ENCODE data around the gene CDK16.

The CDK16 gene

GRCh38 chrX:47191806-47192401 lies 26.6 kb upstream of the CDK16 start:
- Histone ChIP-seq H3K4me3 (replicated peaks; ENCODE audit: low read depth, low read length) (peak overlapping the region; percentile 75), H3K36me3 (ENCODE audit: control insufficient read depth, insufficient read depth, low read length) (peaks cover 2% of the 10 kb centered on the region; the same call in 1 of the 2 replicates), H3K27me3 (replicated peaks; ENCODE audit: control insufficient read depth, insufficient read depth, low read length) (no peaks in the 10 kb centered on the region)
- no peak for DNase-seq (ENCODE audit: extremely low read depth, insufficient read length)
- TF ChIP-seq CTCF (IDR thresholded peaks at IDR 0.05; ENCODE audit: insufficient read depth, low read length, poor library complexity, severe bottlenecking), result no peak

- TF ChIP-seq CTCF (IDR thresholded peaks at IDR 0.05; ENCODE audit: insufficient read depth, low read length, poor library complexity, severe bottlenecking), result peak; percentile 66
- peak within 1 kb of the TSS; percentile 78 for H3K4me3 ChIP-seq (replicated peaks; ENCODE audit: low read depth, low read length)
- no peaks in the 10 kb centered on the region for H3K27me3 ChIP-seq (replicated peaks; ENCODE audit: control insufficient read depth, insufficient read depth, low read length)
- peak; percentile 92 for DNase-seq (ENCODE audit: extremely low read depth, insufficient read length)
- H3K36me3 ChIP-seq (ENCODE audit: control insufficient read depth, insufficient read depth, low read length), result peaks cover 7% of the 10 kb centered on the region
Observed at GRCh38 chrX:47193475-47194193, 24.8 kb upstream of the CDK16 start, which contains the start of gene UBA1. UBA1 (plus strand) TSS chrX:47193829; CDS start chrX:47198803, 4,974 bp downstream.

- TF ChIP-seq CTCF (IDR thresholded peaks at IDR 0.05; ENCODE audit: insufficient read depth, low read length, poor library complexity, severe bottlenecking), result no peak
- DNase-seq (ENCODE audit: extremely low read depth, insufficient read length), result no peak
- H3K4me3 ChIP-seq (replicated peaks; ENCODE audit: low read depth, low read length), result peak overlapping the region; percentile 78
- H3K36me3 ChIP-seq (ENCODE audit: control insufficient read depth, insufficient read depth, low read length), result peaks cover 11% of the 10 kb centered on the region
- H3K27me3 ChIP-seq (replicated peaks; ENCODE audit: control insufficient read depth, insufficient read depth, low read length), result no peaks in the 10 kb centered on the region
Observed at GRCh38 chrX:47194194-47194787, 24.2 kb upstream of the CDK16 start.

GRCh38 chrX:47196098-47196497 lies 22.4 kb upstream of the CDK16 start:
- Histone ChIP-seq H3K27me3 (replicated peaks; ENCODE audit: control insufficient read depth, insufficient read depth, low read length) (no peaks in the 10 kb centered on the region), H3K36me3 (ENCODE audit: control insufficient read depth, insufficient read depth, low read length) (peaks cover 25% of the 10 kb centered on the region), H3K4me3 (replicated peaks; ENCODE audit: low read depth, low read length) (no peak overlapping the region)
- DNase-seq (ENCODE audit: extremely low read depth, insufficient read length), result no peak
- no peak for TF ChIP-seq CTCF (IDR thresholded peaks at IDR 0.05; ENCODE audit: insufficient read depth, low read length, poor library complexity, severe bottlenecking)

- Histone ChIP-seq H3K4me3 (replicated peaks; ENCODE audit: low read depth, low read length) (no peak overlapping the region), H3K36me3 (ENCODE audit: control insufficient read depth, insufficient read depth, low read length) (peaks cover 39% of the 10 kb centered on the region), H3K27me3 (replicated peaks; ENCODE audit: control insufficient read depth, insufficient read depth, low read length) (no peaks in the 10 kb centered on the region)
- DNase-seq (ENCODE audit: extremely low read depth, insufficient read length), result no peak
- no peak for TF ChIP-seq CTCF (IDR thresholded peaks at IDR 0.05; ENCODE audit: insufficient read depth, low read length, poor library complexity, severe bottlenecking)
Observed at GRCh38 chrX:47197526-47197925, 21.0 kb upstream of the CDK16 start.

Data from GM06990 (cell line).